GM12892 (cell line): Measurements from ENCODE around the gene EBLN1.

Source experiments
- POLR2A ChIP-seq: IDR thresholded peaks from 2 replicates; pipeline ENCODE4 v1.6.1; 2011; ENCODE audit warnings: low read depth, low read length, control low read depth
- POLR2AphosphoS5 ChIP-seq: IDR thresholded peaks from 2 replicates; pipeline ENCODE4 v1.6.1; 2011; ENCODE audit warnings: low read depth, low read length, control low read depth
- TAF1 ChIP-seq: IDR thresholded peaks from 2 replicates; pipeline ENCODE4 v1.6.1; 2011; ENCODE audit warnings: low read depth, mild to moderate bottlenecking, control low read depth, low read length, borderline replicate concordance

DNA sequence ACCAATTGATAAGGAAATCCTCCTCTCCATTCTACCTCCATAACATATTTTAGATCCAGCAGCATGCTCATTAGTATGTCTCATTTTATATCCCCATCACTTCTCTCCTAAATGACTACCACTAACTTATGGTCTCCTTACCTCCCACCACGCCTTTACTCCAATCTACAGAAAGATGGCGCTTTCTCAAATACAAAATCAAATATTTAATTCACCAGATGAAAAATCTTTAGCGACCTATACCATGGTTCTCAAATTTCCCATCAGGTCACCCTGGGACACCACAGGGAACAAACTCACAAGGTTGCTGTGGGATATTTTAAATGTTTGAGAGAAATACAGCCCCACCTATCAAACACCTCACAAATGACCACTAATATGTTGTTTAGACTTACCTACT lies 27.0 kb upstream of the EBLN1 start:
- TF ChIP-seq POLR2AphosphoS5 (no peak), POLR2A (no peak), TAF1 (no peak)
